HepG2 (cell line): ENCODE results near the gene RNH1. TPM values are rescaled to one million over a fixed set of nuclear protein-coding genes. Genes with fewer than 3 reads are reported as not detected.

ENCODE experiments used
- AGO2 ChIP-seq: fragments of 200-400 bp; formaldehyde crosslinking; optimal IDR thresholded peaks from 2 replicates; pipeline ENCODE3; 2017; ENCODE audit warnings: mild to moderate bottlenecking, low read depth, low read length, moderate library complexity
- ARID3A ChIP-seq: IDR thresholded peaks from 2 replicates; pipeline ENCODE4 v1.6.1; 2012; ENCODE audit warnings: low read depth, low read length, improper control_type of control experiment
- ATRX ChIP-seq: sonication (generic); formaldehyde crosslinking; IDR thresholded peaks from 2 replicates; pipeline ENCODE4 v1.4.0; 2020; ENCODE audit warnings: missing genetic modification reagents, borderline replicate concordance
- CREB1 ChIP-seq, 2 experiments: fragments of 450-650 bp in 1 of 2; IDR thresholded peaks; 2 replicates each; pipeline ENCODE4 v1.6.1; 2016 to 2017; ENCODE audit warnings: control low read depth in 1 of 2, mild to moderate bottlenecking in 1 of 2, missing compliant biosample characterization in 1 of 2, missing genetic modification characterization in 1 of 2
- HES4 ChIP-seq: sonication (generic); formaldehyde crosslinking; IDR thresholded peaks from 2 replicates; pipeline ENCODE4 v1.9.0; 2021; ENCODE audit warnings: mild to moderate bottlenecking, missing genetic modification reagents, borderline replicate concordance
- HMGA1 ChIP-seq: sonication (generic); formaldehyde crosslinking; conservative IDR thresholded peaks from 2 replicates; pipeline ENCODE4 v1.4.0; 2020; ENCODE audit warnings: missing genetic modification reagents
- IRF9 ChIP-seq: sonication (generic); formaldehyde crosslinking; IDR thresholded peaks from 2 replicates; pipeline ENCODE4 v1.8.0; 2022; ENCODE audit warnings: missing genetic modification reagents, mild to moderate bottlenecking, borderline replicate concordance
- MBD4 ChIP-seq: IDR thresholded peaks from 2 replicates; pipeline ENCODE4 v1.6.1; 2012; ENCODE audit warnings: low read length, inconsistent platforms, borderline replicate concordance
- MEIS2 ChIP-seq: sonication (generic); formaldehyde crosslinking; IDR thresholded peaks from 2 replicates; pipeline ENCODE4 v1.9.0; 2021; ENCODE audit warnings: mild to moderate bottlenecking, missing genetic modification reagents
- MXD1 ChIP-seq: sonication (generic); formaldehyde crosslinking; IDR thresholded peaks from 2 replicates; pipeline ENCODE4 v1.4.0; 2020; ENCODE audit warnings: mild to moderate bottlenecking, missing genetic modification reagents
- NR2F2 ChIP-seq: IDR thresholded peaks from 2 replicates; pipeline ENCODE4 v1.6.1; 2012; ENCODE audit warnings: low read depth, inconsistent platforms, borderline replicate concordance
- SAP130 ChIP-seq: IDR thresholded peaks from 2 replicates; pipeline ENCODE4 v1.6.1; 2016; ENCODE audit warnings: low read depth
- SMAD9 ChIP-seq: sonication (generic); formaldehyde crosslinking; IDR thresholded peaks from 2 replicates; pipeline ENCODE4 v1.5.1; 2020; ENCODE audit warnings: mild to moderate bottlenecking, missing genetic modification reagents
- ZFP37 ChIP-seq: sonication (generic); formaldehyde crosslinking; IDR thresholded peaks from 2 replicates; pipeline ENCODE4 v1.4.0; 2020; ENCODE audit warnings: missing genetic modification reagents, borderline replicate concordance
- ZNF10 ChIP-seq: sonication (generic); formaldehyde crosslinking; IDR thresholded peaks from 2 replicates; pipeline ENCODE4 v1.4.0; 2020; ENCODE audit warnings: mild to moderate bottlenecking, low read depth, missing genetic modification reagents, borderline replicate concordance
- ZNF253 ChIP-seq: sonication (generic); formaldehyde crosslinking; IDR thresholded peaks from 2 replicates; pipeline ENCODE4 v1.8.0; 2022; ENCODE audit warnings: mild to moderate bottlenecking, missing genetic modification reagents, borderline replicate concordance
- ZNF343 ChIP-seq: sonication (generic); formaldehyde crosslinking; IDR thresholded peaks from 2 replicates; pipeline ENCODE4 v1.4.0; 2020; ENCODE audit warnings: mild to moderate bottlenecking, missing genetic modification reagents
- ZSCAN12 ChIP-seq: sonication (generic); formaldehyde crosslinking; IDR thresholded peaks from 2 replicates; pipeline ENCODE4 v1.9.0; 2021; ENCODE audit warnings: mild to moderate bottlenecking, missing genetic modification reagents
- polyA plus RNA-seq, 8 experiments: library from polyadenylated mRNA; depleted of rRNA in 3 of 8; stranded (reverse) in 7 of 8; unstranded in 1 of 8; fragments of >200 nt; fragmentation: Illumina TruSeq in 4 of 8; extraction: Trizol in 4 of 8; gene quantifications; 2 replicates each; pipeline versions ENCODE4 v1.2.1 to v1.2.3, GENCODE V29; 2011 to 2016; ENCODE audit warnings: low read depth in 4 of 8, missing spikeins in 1 of 8, mixed read lengths in 1 of 8; ENCODE audit not compliant: insufficient read depth in 1 of 8
- total RNA-seq, 5 experiments: library from RNA; depleted of rRNA; stranded (reverse); fragments of >200 nt; fragmentation: Illumina TruSeq; extraction: Trizol; gene quantifications; 2 replicates each; pipeline ENCODE4 v1.2.3, GENCODE V29; 2016; ENCODE audit warnings: low read depth in 1 of 5
- TF ChIP-seq, protein P1 (sequence below): IDR thresholded peaks from 2 replicates; pipeline ENCODE4 v1.4.0; 2020; ENCODE audit warnings: mild to moderate bottlenecking, missing genetic modification reagents
- TF ChIP-seq, protein P2 (sequence below): sonication (generic); IDR thresholded peaks from 2 replicates; pipeline ENCODE4 v1.6.1; 2016; ENCODE audit warnings: low read depth, borderline replicate concordance

RNH1 gene
- total and polyA plus RNA-seq, 2 of the 13 experiments (the other 11 are each of a cell fraction or from before 2014, with no cell fraction given): 36.0 to 74.1 TPM

DNA sequence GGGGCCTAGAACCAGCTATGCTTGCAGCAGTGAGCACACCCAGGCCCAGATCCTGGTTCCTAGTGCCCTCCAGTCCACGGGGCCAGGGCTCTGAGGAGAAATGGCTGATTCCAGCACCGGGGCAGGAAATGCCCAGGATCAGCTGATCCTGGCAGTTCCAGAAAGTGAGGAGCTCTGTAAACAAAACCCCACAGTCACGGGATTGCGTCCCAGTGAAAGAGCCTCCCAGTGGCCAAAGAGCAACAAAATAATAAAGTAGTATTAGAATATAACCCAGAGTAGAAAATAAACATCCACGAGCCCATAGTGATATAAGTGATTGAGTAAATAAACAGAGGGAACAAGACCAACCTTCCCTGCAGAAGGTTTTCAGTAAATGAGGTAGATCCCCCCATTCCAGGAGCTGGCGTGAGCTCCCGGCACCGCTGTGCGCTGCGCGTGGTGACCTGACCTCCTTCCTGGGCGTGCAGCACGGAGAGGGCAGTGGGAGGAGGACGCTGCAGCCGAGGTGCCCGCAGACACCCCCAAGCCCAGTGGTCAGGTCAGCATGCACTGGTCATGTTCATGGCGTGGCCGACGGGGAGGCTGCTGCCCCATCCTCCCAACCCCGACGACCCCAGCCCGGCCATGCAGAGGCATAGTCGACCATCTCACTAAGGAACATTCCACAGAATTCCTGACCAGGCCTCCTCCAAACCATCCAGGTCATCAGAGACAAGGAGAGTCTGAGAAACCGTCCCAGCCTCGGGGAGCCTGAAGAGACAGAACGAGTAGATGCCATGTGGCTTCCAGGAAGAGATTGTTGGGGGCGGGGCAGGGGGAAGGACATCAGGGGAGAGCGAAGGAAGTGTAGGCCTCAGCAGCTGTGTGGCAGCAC lies 37.1 kb downstream of the RNH1 start (continued):
- TF ChIP-seq MBD4: no peak
- TF ChIP-seq SMAD9: peak; percentile 77; the same call in 1 of the 2 replicates
- no peak for TF ChIP-seq HES4 (CRISPR knock-in tag)
- TF ChIP-seq ATRX (CRISPR knock-in tag): no peak
- no peak for TF ChIP-seq ZNF10 (CRISPR knock-in tag)
- no peak for TF ChIP-seq CREB1 (IDR thresholded peaks at IDR 0.05)
- no peak for TF ChIP-seq CREB1 (CRISPR knock-in tag; IDR thresholded peaks at IDR 0.05)
- TF ChIP-seq ZSCAN12 (CRISPR knock-in tag): no peak
- TF ChIP-seq, protein P1, sequence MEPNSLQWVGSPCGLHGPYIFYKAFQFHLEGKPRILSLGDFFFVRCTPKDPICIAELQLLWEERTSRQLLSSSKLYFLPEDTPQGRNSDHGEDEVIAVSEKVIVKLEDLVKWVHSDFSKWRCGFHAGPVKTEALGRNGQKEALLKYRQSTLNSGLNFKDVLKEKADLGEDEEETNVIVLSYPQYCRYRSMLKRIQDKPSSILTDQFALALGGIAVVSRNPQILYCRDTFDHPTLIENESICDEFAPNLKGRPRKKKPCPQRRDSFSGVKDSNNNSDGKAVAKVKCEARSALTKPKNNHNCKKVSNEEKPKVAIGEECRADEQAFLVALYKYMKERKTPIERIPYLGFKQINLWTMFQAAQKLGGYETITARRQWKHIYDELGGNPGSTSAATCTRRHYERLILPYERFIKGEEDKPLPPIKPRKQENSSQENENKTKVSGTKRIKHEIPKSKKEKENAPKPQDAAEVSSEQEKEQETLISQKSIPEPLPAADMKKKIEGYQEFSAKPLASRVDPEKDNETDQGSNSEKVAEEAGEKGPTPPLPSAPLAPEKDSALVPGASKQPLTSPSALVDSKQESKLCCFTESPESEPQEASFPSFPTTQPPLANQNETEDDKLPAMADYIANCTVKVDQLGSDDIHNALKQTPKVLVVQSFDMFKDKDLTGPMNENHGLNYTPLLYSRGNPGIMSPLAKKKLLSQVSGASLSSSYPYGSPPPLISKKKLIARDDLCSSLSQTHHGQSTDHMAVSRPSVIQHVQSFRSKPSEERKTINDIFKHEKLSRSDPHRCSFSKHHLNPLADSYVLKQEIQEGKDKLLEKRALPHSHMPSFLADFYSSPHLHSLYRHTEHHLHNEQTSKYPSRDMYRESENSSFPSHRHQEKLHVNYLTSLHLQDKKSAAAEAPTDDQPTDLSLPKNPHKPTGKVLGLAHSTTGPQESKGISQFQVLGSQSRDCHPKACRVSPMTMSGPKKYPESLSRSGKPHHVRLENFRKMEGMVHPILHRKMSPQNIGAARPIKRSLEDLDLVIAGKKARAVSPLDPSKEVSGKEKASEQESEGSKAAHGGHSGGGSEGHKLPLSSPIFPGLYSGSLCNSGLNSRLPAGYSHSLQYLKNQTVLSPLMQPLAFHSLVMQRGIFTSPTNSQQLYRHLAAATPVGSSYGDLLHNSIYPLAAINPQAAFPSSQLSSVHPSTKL (CRISPR knock-in tag): peak; percentile 48
- TF ChIP-seq ARID3A: no peak
- TF ChIP-seq ZNF343 (CRISPR knock-in tag): peak; percentile 42; the same call in 1 of the 2 replicates
- TF ChIP-seq ZNF253 (CRISPR knock-in tag): no peak
- no peak for TF ChIP-seq HMGA1 (CRISPR knock-in tag)
- TF ChIP-seq IRF9 (CRISPR knock-in tag): 0 out of 2 replicates have a peak, but pooled peaks have one; percentile 55
- TF ChIP-seq ZFP37 (CRISPR knock-in tag): no peak
- peak; percentile 94 for TF ChIP-seq SAP130 (CRISPR knock-in tag)
- TF ChIP-seq MEIS2: 0 out of 2 replicates have a peak, but pooled peaks have one; percentile 33
- TF ChIP-seq NR2F2: no peak
- no peak for TF ChIP-seq MXD1 (CRISPR knock-in tag)
- peak; percentile 40 for TF ChIP-seq AGO2
- TF ChIP-seq, protein P2, sequence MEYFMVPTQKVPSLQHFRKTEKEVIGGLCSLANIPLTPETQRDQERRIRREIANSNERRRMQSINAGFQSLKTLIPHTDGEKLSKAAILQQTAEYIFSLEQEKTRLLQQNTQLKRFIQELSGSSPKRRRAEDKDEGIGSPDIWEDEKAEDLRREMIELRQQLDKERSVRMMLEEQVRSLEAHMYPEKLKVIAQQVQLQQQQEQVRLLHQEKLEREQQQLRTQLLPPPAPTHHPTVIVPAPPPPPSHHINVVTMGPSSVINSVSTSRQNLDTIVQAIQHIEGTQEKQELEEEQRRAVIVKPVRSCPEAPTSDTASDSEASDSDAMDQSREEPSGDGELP: peak; percentile 99
